Liver (tissue), 10 donors: Measurements from ENCODE around the gene MORF4L1. TPM values are rescaled to one million over a fixed set of nuclear protein-coding genes. Genes with fewer than 3 reads are reported as not detected.

Experiments used
- DNase-seq: peaks from one replicate; pipeline ENCODE4 v3.0.0-alpha.2; 2017; ENCODE audit warnings: low spot score
- H3K27ac ChIP-seq, 2 donors: one replicate each; pipeline ENCODE4 v1.7.0; 2013; ENCODE audit warnings: inconsistent platforms in 2 of 2, low read length in 2 of 2, control low read depth in 1 of 2, low read depth in 1 of 2, mild to moderate bottlenecking in 1 of 2
- H3K27me3 ChIP-seq, 4 donors: one replicate each; pipeline versions ENCODE4 v1.6.1 to v1.7.0; 2013; ENCODE audit warnings: low read length in 3 of 4, inconsistent platforms in 1 of 4, mild to moderate bottlenecking in 1 of 4, moderate library complexity in 1 of 4; ENCODE audit not compliant: control insufficient read depth in 4 of 4, insufficient read depth in 4 of 4
- H3K36me3 ChIP-seq, 4 donors: one replicate each; pipeline versions ENCODE4 v1.6.1 to v1.7.0; 2013; ENCODE audit warnings: low read length in 3 of 4, mild to moderate bottlenecking in 3 of 4, low read depth in 1 of 4, moderate library complexity in 1 of 4; ENCODE audit not compliant: control insufficient read depth in 4 of 4, insufficient read depth in 3 of 4
- H3K4me1 ChIP-seq, 4 donors: one replicate each; pipeline versions ENCODE4 v1.6.1 to v1.7.0; 2013; ENCODE audit warnings: low read length in 3 of 4, mild to moderate bottlenecking in 3 of 4, moderate library complexity in 1 of 4; ENCODE audit not compliant: control insufficient read depth in 4 of 4, insufficient read depth in 4 of 4
- H3K4me3 ChIP-seq, 3 donors: one replicate each; pipeline versions ENCODE4 v1.6.1 to v1.7.0; 2013; ENCODE audit warnings: low read length in 3 of 3, control low read depth in 1 of 3, low read depth in 1 of 3, mild to moderate bottlenecking in 1 of 3
- H3K9ac ChIP-seq, 2 donors: one replicate each; pipeline ENCODE4 v1.7.0; 2013; ENCODE audit warnings: low read length in 2 of 2, mild to moderate bottlenecking in 2 of 2, moderate library complexity in 2 of 2, control low read depth in 1 of 2, low read depth in 1 of 2
- H3K9me3 ChIP-seq, 4 donors: one replicate each; pipeline versions ENCODE4 v1.6.1 to v1.7.0; 2013; ENCODE audit warnings: low read length in 3 of 4; ENCODE audit not compliant: control insufficient read depth in 4 of 4
- ATF3 ChIP-seq: IDR thresholded peaks from 2 replicates; pipeline ENCODE4 v1.6.1; 2016; ENCODE audit warnings: antibody characterized with exemption
- EGR1 ChIP-seq, 2 donors: IDR thresholded peaks; 2 replicates each; pipeline ENCODE4 v1.6.1; 2016 to 2018; ENCODE audit warnings: antibody characterized with exemption in 2 of 2, low read depth in 2 of 2
- FOXA1 ChIP-seq: IDR thresholded peaks from 2 replicates; pipeline ENCODE4 v1.6.1; 2016; ENCODE audit warnings: antibody characterized with exemption
- FOXA2 ChIP-seq: IDR thresholded peaks from 2 replicates; pipeline ENCODE4 v1.6.1; 2016; ENCODE audit warnings: antibody characterized with exemption
- HNF4A ChIP-seq, 2 donors: conservative IDR thresholded peaks; 2 replicates each; pipeline ENCODE4 v1.6.1; 2016; ENCODE audit warnings: antibody characterized with exemption in 2 of 2, mild to moderate bottlenecking in 2 of 2
- JUND ChIP-seq, 2 donors: IDR thresholded peaks; 2 replicates each; pipeline ENCODE4 v1.6.1; 2016; ENCODE audit warnings: antibody characterized with exemption in 2 of 2
- MAX ChIP-seq: IDR thresholded peaks from 2 replicates; pipeline ENCODE4 v1.6.1; 2016; ENCODE audit warnings: antibody characterized with exemption
- RXRA ChIP-seq, 2 donors: IDR thresholded peaks; 2 replicates each; pipeline ENCODE4 v1.6.1; 2017 to 2018; ENCODE audit warnings: antibody characterized with exemption in 2 of 2, mild to moderate bottlenecking in 1 of 2
- TAF1 ChIP-seq: conservative IDR thresholded peaks from 2 replicates; pipeline ENCODE4 v1.6.1; 2016; ENCODE audit warnings: antibody characterized with exemption, mild to moderate bottlenecking
- YY1 ChIP-seq: IDR thresholded peaks from 2 replicates; pipeline ENCODE4 v1.6.1; 2016; ENCODE audit warnings: antibody characterized with exemption, mild to moderate bottlenecking
- ZBTB33 ChIP-seq: IDR thresholded peaks from 2 replicates; pipeline ENCODE4 v1.6.1; 2016; ENCODE audit warnings: antibody characterized with exemption
- WGBS: extraction: QIAGEN DNeasy Blood & Tissue Kit; methylation state at CpG from one replicate; pipeline ENCODE4 v1.1.7; 2013; 5-methylcytosine and 5-hydroxymethylcytosine counted together
- polyA plus RNA-seq, 2 donors: library from polyadenylated mRNA; stranded (reverse) in 1 of 2; unstranded in 1 of 2; fragments of 200-250 nt in 1 of 2; fragments of >200 nt in 1 of 2; fragmentation: Nextera tagmentation in 1 of 2; extraction: Ambion mirVana in 1 of 2; gene quantifications; one replicate each; pipeline versions ENCODE4 v1.2.1 to v1.2.3, GENCODE V29; 2013 to 2015
- small RNA-seq: library from RNA; depleted of rRNA; stranded (forward); fragments of <200 nt; gene quantifications from one replicate; pipeline ENCODE3, GENCODE V24; 2014
- total RNA-seq, 2 donors: library from RNA; depleted of rRNA; stranded (reverse); fragments of >200 nt; gene quantifications; one replicate each; pipeline ENCODE4 v1.2.3, GENCODE V29; 2014
- TF ChIP-seq, protein P1 (sequence below): IDR thresholded peaks from 2 replicates; pipeline ENCODE4 v1.6.1; 2016; ENCODE audit warnings: antibody characterized with exemption, mild to moderate bottlenecking
- TF ChIP-seq, protein P2 (sequence below): fragments of 150-350 bp; IDR thresholded peaks from 2 replicates; pipeline ENCODE4 v1.5.1; 2017; ENCODE audit warnings: improper control_type of control experiment, low read depth, low read length; ENCODE audit not compliant: missing input control
- donor health status: healthy.
- donor health status: healthy.
- donor health status: healthy.
- donor health status: healthy.
- donor health status: healthy.

Gene MORF4L1
- total and polyA plus RNA-seq, 4 donors = 67.5 to 134 (median 123) TPM

- no peaks in the 10 kb centered on the region for H3K36me3 ChIP-seq
- no peak overlapping the region for H3K4me3 ChIP-seq
- no peak for DNase-seq
- no peaks in the 10 kb centered on the region for H3K27me3 ChIP-seq
- no peak for TF ChIP-seq MAX
- TF ChIP-seq TAF1 = no peak
- TF ChIP-seq EGR1 (IDR thresholded peaks at IDR 0.05; ENCODE audit: low read depth in 2 of 2) = no peak
- TF ChIP-seq, protein P1, sequence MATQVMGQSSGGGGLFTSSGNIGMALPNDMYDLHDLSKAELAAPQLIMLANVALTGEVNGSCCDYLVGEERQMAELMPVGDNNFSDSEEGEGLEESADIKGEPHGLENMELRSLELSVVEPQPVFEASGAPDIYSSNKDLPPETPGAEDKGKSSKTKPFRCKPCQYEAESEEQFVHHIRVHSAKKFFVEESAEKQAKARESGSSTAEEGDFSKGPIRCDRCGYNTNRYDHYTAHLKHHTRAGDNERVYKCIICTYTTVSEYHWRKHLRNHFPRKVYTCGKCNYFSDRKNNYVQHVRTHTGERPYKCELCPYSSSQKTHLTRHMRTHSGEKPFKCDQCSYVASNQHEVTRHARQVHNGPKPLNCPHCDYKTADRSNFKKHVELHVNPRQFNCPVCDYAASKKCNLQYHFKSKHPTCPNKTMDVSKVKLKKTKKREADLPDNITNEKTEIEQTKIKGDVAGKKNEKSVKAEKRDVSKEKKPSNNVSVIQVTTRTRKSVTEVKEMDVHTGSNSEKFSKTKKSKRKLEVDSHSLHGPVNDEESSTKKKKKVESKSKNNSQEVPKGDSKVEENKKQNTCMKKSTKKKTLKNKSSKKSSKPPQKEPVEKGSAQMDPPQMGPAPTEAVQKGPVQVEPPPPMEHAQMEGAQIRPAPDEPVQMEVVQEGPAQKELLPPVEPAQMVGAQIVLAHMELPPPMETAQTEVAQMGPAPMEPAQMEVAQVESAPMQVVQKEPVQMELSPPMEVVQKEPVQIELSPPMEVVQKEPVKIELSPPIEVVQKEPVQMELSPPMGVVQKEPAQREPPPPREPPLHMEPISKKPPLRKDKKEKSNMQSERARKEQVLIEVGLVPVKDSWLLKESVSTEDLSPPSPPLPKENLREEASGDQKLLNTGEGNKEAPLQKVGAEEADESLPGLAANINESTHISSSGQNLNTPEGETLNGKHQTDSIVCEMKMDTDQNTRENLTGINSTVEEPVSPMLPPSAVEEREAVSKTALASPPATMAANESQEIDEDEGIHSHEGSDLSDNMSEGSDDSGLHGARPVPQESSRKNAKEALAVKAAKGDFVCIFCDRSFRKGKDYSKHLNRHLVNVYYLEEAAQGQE = no peak
- TF ChIP-seq JUND (IDR thresholded peaks at IDR 0.05) = no peak
- no peak for TF ChIP-seq ZBTB33
- TF ChIP-seq HNF4A (conservative IDR thresholded peaks at IDR 0.05) = no peak
- TF ChIP-seq FOXA1 = no peak
- TF ChIP-seq FOXA2 = no peak
- no peak for TF ChIP-seq ATF3
- TF ChIP-seq YY1 = no peak
- no peak for TF ChIP-seq RXRA (IDR thresholded peaks at IDR 0.05)
- TF ChIP-seq, protein P2, sequence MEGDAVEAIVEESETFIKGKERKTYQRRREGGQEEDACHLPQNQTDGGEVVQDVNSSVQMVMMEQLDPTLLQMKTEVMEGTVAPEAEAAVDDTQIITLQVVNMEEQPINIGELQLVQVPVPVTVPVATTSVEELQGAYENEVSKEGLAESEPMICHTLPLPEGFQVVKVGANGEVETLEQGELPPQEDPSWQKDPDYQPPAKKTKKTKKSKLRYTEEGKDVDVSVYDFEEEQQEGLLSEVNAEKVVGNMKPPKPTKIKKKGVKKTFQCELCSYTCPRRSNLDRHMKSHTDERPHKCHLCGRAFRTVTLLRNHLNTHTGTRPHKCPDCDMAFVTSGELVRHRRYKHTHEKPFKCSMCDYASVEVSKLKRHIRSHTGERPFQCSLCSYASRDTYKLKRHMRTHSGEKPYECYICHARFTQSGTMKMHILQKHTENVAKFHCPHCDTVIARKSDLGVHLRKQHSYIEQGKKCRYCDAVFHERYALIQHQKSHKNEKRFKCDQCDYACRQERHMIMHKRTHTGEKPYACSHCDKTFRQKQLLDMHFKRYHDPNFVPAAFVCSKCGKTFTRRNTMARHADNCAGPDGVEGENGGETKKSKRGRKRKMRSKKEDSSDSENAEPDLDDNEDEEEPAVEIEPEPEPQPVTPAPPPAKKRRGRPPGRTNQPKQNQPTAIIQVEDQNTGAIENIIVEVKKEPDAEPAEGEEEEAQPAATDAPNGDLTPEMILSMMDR = no peak
- no peak overlapping the region for H3K9ac ChIP-seq
- H3K9me3 ChIP-seq = no peaks in the 10 kb centered on the region
- WGBS = 95% methylated on average over 5 of the region's 5 CpGs
- peaks cover 9 to 52% (median 32%) of the 10 kb centered on the region in 4 donors for H3K4me1 ChIP-seq
- H3K27ac ChIP-seq = no peak overlapping the region
These were observed 74.8 kb downstream of the MORF4L1 start for GRCh38 chr15:78947506-78947905.

Small RNA genes lying within 50 kb of the gene (small RNA-seq; reads per million reads assigned to genes)
- gene RNU6-415P = not detected

Other genes with a start within 250 kb of the MORF4L1 start
- gene CHRNB4, start 231.7 kb upstream of the MORF4L1 start, total RNA-seq = not detected
- not detected for gene CHRNB4, start 231.7 kb upstream of the MORF4L1 start, polyA plus RNA-seq
- gene ADAMTS7, start 61.4 kb upstream of the MORF4L1 start, total RNA-seq = 1 to 10 TPM; 1.3 to 2.4 TPM
- gene ADAMTS7, start 61.4 kb upstream of the MORF4L1 start, polyA plus RNA-seq = 1 to 10 TPM in 1 of 2 donors, under 1 TPM in 1; 0.13 to 1.2 TPM
- 10 to 100 TPM; 46.3 to 73.3 TPM for gene CTSH, start 72.2 kb downstream of the MORF4L1 start, total RNA-seq
- gene CTSH, start 72.2 kb downstream of the MORF4L1 start, polyA plus RNA-seq = 100 to 1,000 TPM; 118 to 162 TPM
- gene RASGRF1, start 217.9 kb downstream of the MORF4L1 start, total RNA-seq = under 1 TPM in 1 of 2 donors, not detected in 1; 0.28 TPM
- not detected for gene RASGRF1, start 217.9 kb downstream of the MORF4L1 start, polyA plus RNA-seq